Thyroid gland (tissue), 4 donors: ENCODE results near the gene DUOX2.

Source experiments
- CTCF ChIP-seq, 6 experiments: fragments of 200-600 bp in 3 of 6; fragments of 450-650 bp in 3 of 6; sonication (generic) in 3 of 6; IDR thresholded peaks; one replicate each; pipeline ENCODE4 v1.5.1; 2016 to 2019; ENCODE audit warnings: antibody characterized with exemption in 6 of 6, mild to moderate bottlenecking in 2 of 6, inconsistent platforms in 1 of 6, moderate library complexity in 1 of 6
- POLR2A ChIP-seq, 2 donors: fragments of 450-650 bp; IDR thresholded peaks; one replicate each; pipeline ENCODE4 v1.6.1; 2017; ENCODE audit warnings: antibody characterized with exemption in 2 of 2, mild to moderate bottlenecking in 2 of 2, moderate library complexity in 1 of 2

- TF ChIP-seq CTCF (IDR thresholded peaks at IDR 0.05), result no peak
- TF ChIP-seq POLR2A (IDR thresholded peaks at IDR 0.05), result no peak
Measured at GRCh38 chr15:45157974-45158373, 44.0 kb upstream of the DUOX2 start.
